HG03139 (cell line): ENCODE measurements around the gene RNF114.
"Not testable (repeated sequence)": the region's sequence is repeated elsewhere in the genome, so short reads cannot be mapped to it uniquely, and the experiment has no call there.

Experiments
- ATAC-seq: cut with Tn5 transposase; IDR thresholded peaks from one replicate; pipeline ENCODE4 v1.9.1; 2021; ENCODE audit not compliant: unreplicated experiment

The RNF114 gene

DNA sequence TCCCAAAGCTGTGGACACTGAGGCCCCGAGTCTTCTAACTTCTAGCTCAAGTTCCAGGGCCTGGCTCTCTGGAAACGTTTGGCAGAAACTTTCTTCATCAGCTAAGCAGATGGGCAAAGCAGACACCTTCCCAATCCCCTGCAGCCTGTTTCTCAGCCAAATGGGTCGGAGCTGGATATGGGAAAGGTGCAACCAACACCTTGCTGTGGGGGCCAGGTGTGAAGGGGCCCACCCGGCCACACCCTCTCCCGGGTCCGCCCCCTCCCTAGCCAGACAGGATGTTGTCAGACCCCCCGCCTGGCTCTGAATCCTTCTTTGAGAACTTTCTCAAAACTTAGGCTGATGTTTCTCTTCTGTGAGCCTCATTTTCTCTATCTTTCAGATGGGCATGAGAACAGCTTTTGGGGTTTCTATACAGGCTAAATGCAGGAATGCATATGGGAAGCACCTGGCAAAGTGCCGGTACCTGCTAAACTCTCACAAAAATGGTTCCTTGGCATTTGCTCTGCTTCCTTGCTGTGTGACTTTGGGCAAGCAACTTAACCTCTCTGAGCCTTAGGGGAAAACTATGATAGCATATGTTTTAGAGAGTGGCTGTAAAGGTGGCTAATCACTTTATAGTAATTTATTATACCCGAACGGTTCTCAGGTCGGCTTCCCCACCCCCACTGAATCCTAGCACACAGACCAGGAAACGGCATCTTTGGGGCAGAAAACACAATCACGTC is 48.4 kb downstream of the RNF114 start:
- ATAC-seq: no peak

DNA sequence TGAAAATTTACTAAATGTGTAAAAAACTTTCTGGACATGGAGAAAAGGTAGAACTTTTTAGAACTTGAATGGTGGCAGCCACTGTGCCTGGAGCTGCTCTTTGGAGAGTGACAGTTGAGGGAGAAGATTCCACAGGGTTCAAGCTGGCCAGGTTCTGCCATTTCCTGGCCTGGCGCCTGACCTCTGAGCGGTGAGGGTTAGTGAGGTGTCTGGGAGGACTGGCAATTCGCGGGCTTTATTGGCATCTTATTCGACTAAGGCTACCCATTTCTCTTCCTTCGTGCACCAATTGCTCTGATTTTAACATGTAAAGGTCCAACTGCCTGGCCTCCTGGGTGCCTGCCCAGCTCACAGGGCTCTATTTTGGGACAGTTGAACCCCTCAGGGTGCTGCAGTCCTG is 49.0 kb downstream of the RNF114 start:
- ATAC-seq: no peak

DNA sequence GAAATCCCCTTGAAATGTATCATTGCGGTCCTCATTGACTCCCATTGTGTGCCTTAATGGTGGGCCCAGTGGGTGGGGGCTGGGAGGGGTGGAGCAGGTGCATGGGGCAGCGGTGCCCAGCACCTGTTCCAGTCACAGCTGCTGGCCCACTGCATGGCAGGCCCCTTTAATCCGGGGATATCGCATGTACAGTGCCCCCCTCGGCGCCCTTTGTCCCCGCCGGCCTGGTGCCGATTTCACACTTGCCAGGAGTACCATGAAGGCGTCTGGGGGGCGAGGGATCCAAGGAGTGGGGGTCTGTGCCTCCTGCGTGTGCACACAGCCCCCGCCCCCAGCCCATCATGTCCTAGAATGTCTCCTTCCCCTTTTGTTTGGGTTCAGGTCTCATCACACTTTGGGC is 49.4 kb downstream of the RNF114 start:
- ATAC-seq: no peak

DNA sequence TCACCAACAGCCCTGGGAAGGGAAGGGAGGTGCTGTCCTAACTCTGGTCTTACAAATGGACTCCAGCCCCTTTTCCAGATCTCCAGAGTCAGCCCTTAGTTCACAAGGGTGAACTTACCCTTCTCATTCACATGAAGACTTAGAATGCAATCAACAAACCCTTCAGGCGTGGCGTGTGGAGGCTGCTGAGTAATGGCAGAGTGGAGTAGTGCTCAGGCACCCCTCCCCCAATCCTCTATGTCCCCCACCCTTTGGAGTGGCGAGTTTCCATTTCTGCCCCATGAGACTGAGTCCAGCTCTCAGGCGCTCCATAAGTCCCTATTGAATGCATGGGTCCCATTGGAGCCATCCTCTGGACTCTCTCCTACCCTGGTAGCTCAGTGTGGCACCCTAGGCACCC is 49.9 kb downstream of the RNF114 start:
- ATAC-seq: no peak

DNA sequence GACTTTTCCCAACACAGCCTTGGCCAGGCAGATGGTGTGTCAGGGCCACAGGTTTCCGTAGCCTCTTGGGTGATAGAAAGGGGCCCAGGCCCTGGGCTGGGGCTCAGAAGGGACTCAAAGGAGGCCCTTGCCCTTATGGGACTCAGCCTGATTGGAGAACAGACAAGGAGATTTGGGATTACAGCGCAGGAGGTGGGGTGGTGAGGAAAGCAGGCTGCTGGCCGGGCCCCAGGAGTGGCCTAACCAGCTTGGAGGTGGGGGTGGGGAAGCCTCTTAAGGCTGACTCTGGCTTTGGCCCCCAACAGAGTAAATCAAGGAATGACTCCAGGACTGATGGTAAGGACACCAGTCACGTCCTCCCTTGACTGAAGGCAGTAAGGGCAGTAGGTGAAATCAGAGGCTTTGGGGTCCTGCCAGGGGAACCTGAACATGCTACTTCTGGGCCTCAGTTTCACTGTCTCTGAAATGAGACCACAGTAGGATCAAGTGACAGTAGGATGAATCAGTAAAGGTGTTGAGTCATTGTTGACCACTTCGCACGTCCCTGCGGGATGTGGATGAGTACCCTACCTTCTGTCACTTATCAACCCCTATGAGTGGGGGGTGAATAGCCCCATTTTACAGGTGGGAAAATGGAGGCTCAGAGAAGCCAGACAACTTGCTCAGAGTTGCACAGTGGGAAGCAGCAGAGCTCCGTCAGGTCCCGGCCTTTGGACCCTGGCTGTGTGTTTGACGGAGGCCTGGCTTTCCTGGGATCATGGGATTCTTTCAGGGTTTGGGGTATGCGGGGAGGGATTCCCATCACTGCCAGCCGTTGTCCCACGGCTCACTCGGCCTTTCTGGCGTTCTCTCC is 51.0 kb downstream of the RNF114 start:
- ATAC-seq: no peak

DNA sequence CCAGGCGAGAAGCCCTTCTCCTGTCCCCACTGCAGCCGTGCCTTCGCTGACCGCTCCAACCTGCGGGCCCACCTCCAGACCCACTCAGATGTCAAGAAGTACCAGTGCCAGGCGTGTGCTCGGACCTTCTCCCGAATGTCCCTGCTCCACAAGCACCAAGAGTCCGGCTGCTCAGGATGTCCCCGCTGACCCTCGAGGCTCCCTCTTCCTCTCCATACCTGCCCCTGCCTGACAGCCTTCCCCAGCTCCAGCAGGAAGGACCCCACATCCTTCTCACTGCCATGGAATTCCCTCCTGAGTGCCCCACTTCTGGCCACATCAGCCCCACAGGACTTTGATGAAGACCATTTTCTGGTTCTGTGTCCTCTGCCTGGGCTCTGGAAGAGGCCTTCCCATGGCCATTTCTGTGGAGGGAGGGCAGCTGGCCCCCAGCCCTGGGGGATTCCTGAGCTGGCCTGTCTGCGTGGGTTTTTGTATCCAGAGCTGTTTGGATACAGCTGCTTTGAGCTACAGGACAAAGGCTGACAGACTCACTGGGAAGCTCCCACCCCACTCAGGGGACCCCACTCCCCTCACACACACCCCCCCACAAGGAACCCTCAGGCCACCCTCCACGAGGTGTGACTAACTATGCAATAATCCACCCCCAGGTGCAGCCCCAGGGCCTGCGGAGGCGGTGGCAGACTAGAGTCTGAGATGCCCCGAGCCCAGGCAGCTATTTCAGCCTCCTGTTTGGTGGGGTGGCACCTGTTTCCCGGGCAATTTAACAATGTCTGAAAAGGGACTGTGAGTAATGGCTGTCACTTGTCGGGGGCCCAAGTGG is 51.9 kb downstream of the RNF114 start:
- ATAC-seq: no peak

DNA sequence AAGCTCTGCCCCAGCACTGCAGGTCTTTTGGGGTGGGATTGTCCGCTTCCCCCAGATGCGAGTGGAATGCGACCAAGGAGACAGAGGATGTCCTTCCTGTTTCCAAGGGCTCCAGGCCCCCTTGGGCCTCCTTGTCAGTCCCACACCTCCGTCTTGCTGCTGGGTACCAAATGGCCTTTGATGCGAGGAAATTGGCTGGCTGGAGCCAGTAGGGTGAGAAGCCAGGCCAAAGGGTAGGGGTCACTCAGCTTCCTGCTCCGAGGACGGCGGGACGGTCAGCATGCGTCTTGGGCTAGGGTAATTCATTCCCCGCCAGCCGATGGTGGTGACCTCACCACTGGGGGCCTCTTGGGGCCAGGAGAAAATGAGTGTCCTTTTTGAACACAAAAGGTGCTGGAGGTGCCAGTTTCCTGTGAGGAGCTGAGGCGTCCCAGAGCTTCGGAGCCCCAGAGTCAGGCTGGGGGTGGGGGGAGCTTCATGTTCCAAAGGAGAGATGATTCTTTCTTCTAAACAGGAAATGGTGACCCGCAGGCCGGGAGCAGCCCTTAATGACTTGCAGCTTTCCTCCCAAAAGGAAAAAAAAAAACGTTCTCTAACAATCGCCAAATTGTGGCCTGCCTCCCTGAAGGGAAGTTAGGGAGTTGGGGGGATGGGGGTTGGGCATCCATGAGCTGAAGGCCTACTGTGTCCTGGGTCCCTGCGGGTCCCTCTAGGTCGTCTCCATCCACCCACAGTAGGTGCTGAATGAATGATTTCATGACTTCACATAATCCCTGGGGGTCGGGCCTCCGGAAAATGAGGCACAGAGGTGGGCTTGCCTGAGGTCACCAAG is 53.3 kb downstream of the RNF114 start:
- no peak for ATAC-seq

DNA sequence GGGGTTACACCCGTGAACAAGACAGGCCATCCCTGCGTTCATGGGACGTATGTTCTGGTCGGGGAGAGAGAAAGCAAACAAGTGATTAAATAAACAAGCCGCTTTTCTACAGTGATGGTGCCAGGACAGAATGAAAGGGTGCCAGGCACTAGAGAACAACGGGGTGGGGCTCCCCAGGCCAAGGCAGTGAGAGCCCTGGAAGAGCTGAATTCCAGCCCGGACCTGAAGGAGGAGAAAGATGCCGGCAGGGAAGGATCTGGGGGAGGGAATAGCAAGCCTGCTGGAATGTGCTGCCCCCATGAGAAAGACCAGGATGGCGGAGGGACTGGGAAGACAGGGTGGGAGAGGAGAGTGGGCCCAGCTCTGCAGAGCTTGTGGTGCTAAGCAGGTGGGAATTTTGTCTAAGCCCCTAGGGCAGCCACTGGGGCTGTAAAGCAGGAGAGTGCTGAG is 54.1 kb downstream of the RNF114 start:
- ATAC-seq: no peak

DNA sequence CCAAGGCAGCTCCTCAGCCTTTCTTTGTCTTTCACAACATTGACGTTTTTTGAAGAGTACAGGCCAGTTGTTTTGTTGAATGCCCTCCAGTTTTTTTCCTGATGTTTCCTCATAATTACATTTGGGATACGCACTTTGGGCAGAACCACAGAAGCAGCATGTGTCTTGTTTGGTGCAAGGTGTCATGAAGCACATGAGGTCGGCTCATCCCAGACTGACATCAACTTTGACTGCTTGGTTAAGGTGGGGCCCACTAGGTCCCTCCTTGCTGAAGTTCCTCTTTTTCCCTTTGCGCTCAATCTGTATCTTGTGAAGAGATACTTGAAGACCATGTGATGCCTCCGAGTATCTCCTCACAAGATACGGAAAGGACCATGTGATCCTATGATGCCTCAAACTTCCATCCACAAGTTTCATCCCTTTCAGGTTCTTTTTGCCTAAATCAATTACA is 57.1 kb downstream of the RNF114 start:
- no peak for ATAC-seq

DNA sequence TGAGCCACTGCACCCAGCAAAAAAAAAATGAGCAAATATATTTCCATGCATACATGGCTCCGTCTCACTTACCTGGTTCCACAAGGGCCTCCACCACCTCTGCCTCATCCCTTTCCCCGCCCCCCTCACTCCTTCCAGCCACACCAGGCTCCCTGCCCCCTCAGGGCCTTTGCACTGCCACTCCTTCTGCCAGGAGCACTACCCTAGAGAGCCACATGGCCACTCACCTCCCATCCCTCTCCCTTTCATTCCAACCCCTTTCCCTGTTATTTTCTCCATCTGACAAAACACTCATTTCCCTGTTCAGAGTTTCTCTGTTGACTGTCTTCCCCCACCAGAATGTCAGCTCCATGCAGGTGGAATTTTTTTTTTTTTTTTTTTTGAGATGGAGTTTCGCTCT is 59.4 kb downstream of the RNF114 start:
- no peak for ATAC-seq

DNA sequence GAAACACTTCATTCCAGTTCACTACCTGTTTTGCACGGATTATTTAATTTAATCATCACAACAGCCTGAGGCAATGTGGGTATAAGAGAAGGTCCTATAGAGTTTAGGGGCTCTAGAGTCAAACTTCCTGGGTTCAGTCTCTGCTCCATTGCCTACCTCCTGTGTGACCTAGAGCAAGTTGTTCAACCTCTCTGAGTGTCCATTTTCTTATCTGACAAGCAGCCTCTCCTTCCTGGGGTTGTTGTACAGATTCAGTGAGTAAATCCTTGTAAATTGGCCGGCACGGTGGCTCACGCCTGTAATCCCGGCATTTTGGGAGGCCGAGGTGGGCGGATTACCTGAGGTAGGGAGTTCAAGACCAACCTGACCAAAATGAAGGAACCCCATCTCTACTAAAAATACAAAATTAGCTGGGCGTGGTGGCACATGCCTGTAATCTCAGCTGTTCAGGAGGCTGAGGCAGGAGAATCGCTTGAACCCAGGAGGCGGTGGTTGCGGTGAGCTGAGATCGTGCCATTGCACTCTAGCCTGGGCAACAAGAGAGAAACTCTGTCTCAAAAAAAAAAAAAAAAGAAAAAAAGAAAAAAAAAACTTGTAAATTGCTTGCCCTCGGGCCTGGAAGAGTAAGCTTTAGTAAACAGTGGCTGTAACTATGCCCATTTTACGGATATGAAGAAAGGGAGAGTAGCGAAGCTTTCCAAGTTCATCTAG is 62.4 kb downstream of the RNF114 start:
- not testable (repeated sequence) for ATAC-seq

DNA sequence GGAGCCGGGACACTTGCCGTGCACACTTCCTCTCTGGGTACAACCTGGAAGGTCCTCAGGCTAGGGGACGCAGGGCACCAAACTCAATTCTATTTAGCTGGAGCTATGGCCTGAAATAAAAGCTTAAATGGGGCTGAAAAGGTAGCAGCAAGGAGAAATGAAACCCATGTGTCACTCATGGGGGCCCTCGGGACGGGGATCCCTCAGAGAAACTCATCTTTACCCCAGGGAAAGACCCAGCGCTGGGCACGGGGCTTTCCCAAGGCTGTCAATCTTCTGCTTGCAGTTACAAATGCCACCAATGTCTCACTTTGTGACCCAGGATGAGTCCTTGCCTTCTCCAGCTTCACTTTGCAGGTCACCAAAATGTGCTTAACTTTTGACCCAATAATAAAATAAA is 63.1 kb downstream of the RNF114 start:
- ATAC-seq: no peak

DNA sequence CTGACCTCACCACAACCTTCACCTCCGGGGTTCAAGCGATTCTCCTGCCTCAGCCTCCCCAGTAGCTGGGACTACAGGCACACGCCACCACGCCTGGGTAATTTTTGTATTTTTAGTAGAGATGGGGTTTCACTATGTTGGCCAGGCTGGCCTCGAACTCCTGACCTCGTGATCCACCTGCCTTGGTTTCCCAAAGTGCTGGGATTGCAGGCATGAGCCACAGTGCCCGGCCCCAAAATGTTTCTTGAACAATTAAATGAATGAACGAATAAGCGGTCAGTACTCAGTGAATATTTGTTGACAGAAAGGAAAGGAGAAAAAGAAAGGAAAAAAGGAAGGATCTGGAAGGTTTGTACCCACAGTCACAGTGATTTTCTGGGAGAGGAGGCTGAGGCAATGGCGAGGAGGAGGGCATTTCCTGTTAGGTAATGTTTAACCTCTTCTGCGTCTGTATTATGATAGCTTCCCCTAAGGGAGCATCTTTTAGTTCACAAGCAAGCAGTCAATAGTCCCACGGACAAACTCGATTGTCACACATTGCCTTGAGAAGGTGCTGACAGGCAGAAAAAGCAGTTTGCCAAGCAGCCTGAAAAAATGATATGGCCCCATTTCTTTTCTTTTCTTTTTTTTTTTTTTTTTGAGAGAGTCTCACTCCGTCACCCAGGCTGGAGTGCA is 64.5 kb downstream of the RNF114 start:
- not testable (repeated sequence) for ATAC-seq

DNA sequence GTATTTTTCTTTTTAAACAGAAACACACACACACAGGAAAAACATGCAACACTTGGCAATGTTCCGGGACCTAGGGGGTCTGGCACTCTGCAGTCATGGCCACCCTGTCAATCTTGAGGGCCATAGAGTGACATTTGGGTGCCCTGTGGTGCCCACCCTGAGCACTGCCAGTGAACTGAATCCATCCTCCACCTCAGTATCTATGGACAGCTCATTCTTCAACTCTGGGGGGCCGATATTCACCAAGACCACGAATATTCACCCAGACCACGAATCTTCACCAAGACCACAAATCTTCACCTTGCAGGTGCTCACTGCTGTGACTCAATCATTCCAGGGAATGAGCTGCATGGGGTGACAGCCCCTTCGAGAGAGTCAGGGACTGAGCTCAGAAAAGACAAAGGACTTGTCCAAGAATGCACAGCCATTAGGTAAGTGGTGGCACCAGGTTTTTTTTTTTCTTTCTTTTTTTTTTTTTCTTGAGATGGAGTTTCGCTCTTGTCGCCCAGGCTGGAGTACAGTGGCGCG is 65.7 kb downstream of the RNF114 start:
- no peak for ATAC-seq

DNA sequence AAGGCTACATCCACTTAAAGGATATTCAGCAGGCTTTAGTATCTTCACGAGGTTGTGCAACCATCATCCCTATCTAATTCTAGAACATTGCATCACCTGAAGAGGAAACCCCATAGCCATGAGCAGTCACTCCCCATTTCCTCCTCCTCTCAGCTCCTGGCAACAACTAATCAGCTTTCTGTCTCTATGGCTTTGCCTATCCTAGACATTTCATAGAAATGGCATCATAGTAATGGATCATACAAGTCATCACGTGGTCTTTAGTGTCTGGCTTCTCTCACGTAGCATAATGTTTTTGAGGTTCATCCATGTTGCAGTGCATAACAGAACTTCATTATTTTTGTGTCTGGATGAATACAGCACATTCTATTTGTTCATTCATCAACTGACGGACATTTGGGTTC is 67.1 kb downstream of the RNF114 start:
- no peak for ATAC-seq
